PFSK-1 (cell line): ENCODE data around the gene OR4X1.

Source experiments
- POLR2AphosphoS5 ChIP-seq: IDR thresholded peaks from 2 replicates; pipeline ENCODE4 v1.6.1; 2012; ENCODE audit warnings: low read depth, mild to moderate bottlenecking, control low read depth, low read length, moderate library complexity
- REST ChIP-seq, 2 experiments: IDR thresholded peaks; 2 replicates each; pipeline versions ENCODE4 v1.6.1 to v1.8.0; 2011 to 2012; ENCODE audit warnings: low read depth in 2 of 2, low read length in 2 of 2, control low read depth in 1 of 2, inconsistent platforms in 1 of 2, mild to moderate bottlenecking in 1 of 2, moderate library complexity in 1 of 2; ENCODE audit not compliant: insufficient read depth in 1 of 2
- SIN3A ChIP-seq: IDR thresholded peaks from 2 replicates; pipeline ENCODE4 v1.6.1; 2012; ENCODE audit warnings: mild to moderate bottlenecking, low read length, moderate library complexity, borderline replicate concordance; ENCODE audit not compliant: insufficient read depth

DNA sequence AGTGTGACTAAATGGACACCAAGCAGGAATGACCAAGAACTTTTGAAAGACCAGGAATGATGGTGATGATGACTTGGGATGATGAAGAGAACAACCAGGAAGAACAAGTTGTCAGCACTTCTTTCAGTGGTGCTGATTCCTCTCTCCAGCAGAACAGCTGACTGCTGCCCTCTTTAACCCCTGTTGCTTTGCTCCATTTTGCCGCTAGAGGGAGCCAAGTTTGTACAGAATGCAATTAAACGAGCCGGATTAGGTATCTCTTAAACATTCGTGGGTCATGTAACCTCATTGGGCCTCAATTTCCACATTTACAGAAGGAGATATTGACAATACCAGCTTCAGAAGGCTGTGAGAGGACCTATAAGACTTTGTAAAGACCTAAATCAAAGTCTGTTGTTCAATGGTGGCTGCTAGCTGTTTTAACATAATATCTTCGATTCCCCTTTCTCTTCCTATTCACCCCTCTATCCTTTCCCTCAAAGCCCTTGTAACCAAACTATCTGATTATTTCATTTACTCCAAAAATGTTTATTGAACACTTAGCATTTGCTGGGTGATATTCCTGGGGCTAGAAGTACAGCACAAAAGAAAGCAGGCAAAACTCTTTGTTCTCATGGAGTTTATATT lies 44.2 kb downstream of the OR4X1 start:
- TF ChIP-seq POLR2AphosphoS5 (no peak), SIN3A (no peak), REST (IDR thresholded peaks at IDR 0.05; ENCODE audit: insufficient read depth in 1 of 2, low read depth in 2 of 2, low read length in 2 of 2) (no peak)
